Fibroblast of peridontal ligament (primary cell): ENCODE results near the gene BAZ2A.
"Not testable (repeated sequence)": the region's sequence is repeated elsewhere in the genome, so short reads cannot be mapped to it uniquely, and the experiment has no call there.

ENCODE experiments used
- DNase-seq: peaks from one replicate; pipeline ENCODE4 v3.0.0-alpha.2; 2010; ENCODE audit errors: extremely low read depth

Gene BAZ2A

GRCh38 chr12:56630180-56630632, at the start of gene BAZ2A:
Gene BAZ2A (minus strand): TSS chr12:56630326. CDS start chr12:56617530, 12,796 bp downstream.
- peak; percentile 64 for DNase-seq

GRCh38 chr12:56678852-56679251, 48.7 kb upstream of the BAZ2A start:
- no peak for DNase-seq

GRCh38 chr12:56677680-56678079, 47.6 kb upstream of the BAZ2A start:
- no peak for DNase-seq

GRCh38 chr12:56676851-56677580, 46.9 kb upstream of the BAZ2A start:
- DNase-seq = no peak

GRCh38 chr12:56671608-56672007, 41.5 kb upstream of the BAZ2A start:
- no peak for DNase-seq

- DNase-seq = no peak
Measured at GRCh38 chr12:56670836-56671235, 40.7 kb upstream of the BAZ2A start.

- no peak for DNase-seq
Measured at GRCh38 chr12:56668197-56668457, 38.0 kb upstream of the BAZ2A start.

GRCh38 chr12:56661979-56662638, 32.0 kb upstream of the BAZ2A start:
- no peak for DNase-seq

GRCh38 chr12:56661560-56661959, 31.4 kb upstream of the BAZ2A start:
- DNase-seq = no peak

GRCh38 chr12:56658921-56659320, 28.8 kb upstream of the BAZ2A start:
- no peak for DNase-seq

GRCh38 chr12:56657416-56658379, 27.6 kb upstream of the BAZ2A start:
- no peak for DNase-seq

- not testable (repeated sequence) for DNase-seq
Measured at GRCh38 chr12:56653781-56654180, 23.7 kb upstream of the BAZ2A start.

GRCh38 chr12:56648023-56648422, 17.9 kb upstream of the BAZ2A start:
- not testable (repeated sequence) for DNase-seq

- peak; percentile 100 for DNase-seq
Measured at GRCh38 chr12:56645717-56646446, 15.8 kb upstream of the BAZ2A start, which contains the start of gene ATP5F1B. Gene ATP5F1B (minus strand): TSS chr12:56645984. CDS start chr12:56645963, 21 bp downstream.

GRCh38 chr12:56645201-56645716, 15.1 kb upstream of the BAZ2A start:
- DNase-seq = peak; percentile 15

GRCh38 chr12:56644654-56645053, 14.5 kb upstream of the BAZ2A start:
- peak; percentile 49 for DNase-seq

GRCh38 chr12:56641219-56641618, 11.1 kb upstream of the BAZ2A start:
- no peak for DNase-seq

- no peak for DNase-seq
Measured at GRCh38 chr12:56637621-56638020, 7.5 kb upstream of the BAZ2A start.

- DNase-seq = peak; percentile 100
Measured at GRCh38 chr12:56636675-56637540, 6.8 kb upstream of the BAZ2A start.
